Activated CD8-positive, alpha-beta memory T cell treated with anti-CD3 and anti-CD28 coated beads, Interleukin-2, amount 50 U/mL, for 24 hours (primary cell): ENCODE results near the gene ZNRF2.
A peak's percentile ranks its signal among the peaks of the same experiment; 100 is the strongest.

ENCODE experiments used
- DNase-seq: peaks from one replicate; pipeline ENCODE4 v3.0.0-alpha.2; 2020; ENCODE audit errors: extremely low read depth

Gene ZNRF2

GRCh38 chr7:30284298-30285066 lies at the start of gene ZNRF2:
ZNRF2 (plus strand) TSS chr7:30284597; CDS start chr7:30285358, 761 bp downstream.
- peak; percentile 96 for DNase-seq

GRCh38 chr7:30237271-30237695 lies 47.1 kb upstream of the ZNRF2 start:
- no peak for DNase-seq

GRCh38 chr7:30238721-30239441 lies 45.5 kb upstream of the ZNRF2 start:
- no peak for DNase-seq

GRCh38 chr7:30240106-30240800 lies 44.1 kb upstream of the ZNRF2 start:
- no peak for DNase-seq

- no peak for DNase-seq
These were observed 42.6 kb upstream of the ZNRF2 start for GRCh38 chr7:30241767-30242166.

GRCh38 chr7:30244340-30244739 lies 40.1 kb upstream of the ZNRF2 start:
- DNase-seq = no peak

GRCh38 chr7:30245913-30246312 lies 38.5 kb upstream of the ZNRF2 start:
- no peak for DNase-seq

- DNase-seq = no peak
These were observed 38.0 kb upstream of the ZNRF2 start for GRCh38 chr7:30246392-30246791.

GRCh38 chr7:30247541-30248401 lies 36.6 kb upstream of the ZNRF2 start:
- no peak for DNase-seq

- DNase-seq = no peak
These were observed 35.1 kb upstream of the ZNRF2 start for GRCh38 chr7:30249316-30249715.

GRCh38 chr7:30249986-30250774 lies 34.2 kb upstream of the ZNRF2 start:
- DNase-seq = no peak

GRCh38 chr7:30251708-30252329 lies 32.6 kb upstream of the ZNRF2 start:
- DNase-seq = no peak

- no peak for DNase-seq
These were observed 31.3 kb upstream of the ZNRF2 start for GRCh38 chr7:30252885-30253795.

GRCh38 chr7:30253796-30254165 lies 30.6 kb upstream of the ZNRF2 start:
- no peak for DNase-seq

- no peak for DNase-seq
These were observed 30.1 kb upstream of the ZNRF2 start for GRCh38 chr7:30254248-30254647.

- no peak for DNase-seq
These were observed 29.7 kb upstream of the ZNRF2 start for GRCh38 chr7:30254717-30255063.

- no peak for DNase-seq
These were observed 29.2 kb upstream of the ZNRF2 start for GRCh38 chr7:30255064-30255769.

GRCh38 chr7:30256349-30256858 lies 28.0 kb upstream of the ZNRF2 start:
- no peak for DNase-seq
